Embryonic facial prominence (tissue), 1 donor: Measurements from ENCODE around the gene TRIM49D2.
"Not testable (repeated sequence)": the region's sequence is repeated elsewhere in the genome, so short reads cannot be mapped to it uniquely, and the experiment has no call there.

Source experiments
- DNase-seq: peaks from one replicate; pipeline ENCODE4 v3.0.0-alpha.2; 2016; ENCODE audit errors: extremely low spot score

The TRIM49D2 gene

GRCh38 chr11:89923764-89924163 lies at the start of gene TRIM49D2:
TSS of gene TRIM49D2 (plus strand) at chr11:89924064. CDS start at chr11:89926762, 2,698 bp downstream.
- DNase-seq = not testable (repeated sequence)

- DNase-seq = not testable (repeated sequence)
These were observed 46.4 kb upstream of the TRIM49D2 start for GRCh38 chr11:89877511-89877910.

- DNase-seq = not testable (repeated sequence)
These were observed 30.6 kb upstream of the TRIM49D2 start for GRCh38 chr11:89893245-89893644.

- DNase-seq = not testable (repeated sequence)
These were observed 23.1 kb upstream of the TRIM49D2 start for GRCh38 chr11:89900809-89901208.

- DNase-seq = no peak
These were observed 1.6 kb upstream of the TRIM49D2 start, which contains the start of gene TRIM49D1 for GRCh38 chr11:89922195-89922660. TSS of gene TRIM49D1 (minus strand) at chr11:89922245. CDS start at chr11:89917710, 4,535 bp downstream.

- DNase-seq = not testable (repeated sequence)
These were observed 37.0 kb downstream of the TRIM49D2 start for GRCh38 chr11:89960833-89961232.

- DNase-seq = not testable (repeated sequence)
These were observed 41.9 kb downstream of the TRIM49D2 start, which contains the start of gene TRIM64 for GRCh38 chr11:89965737-89966136. TSS of gene TRIM64 (plus strand) at chr11:89966037. CDS start at chr11:89968504, 2,467 bp downstream.
